ENCODE data around the gene NR2F1.

Gene NR2F1

GRCh38 chr5:93594591-93595419 lies 11.8 kb downstream of the NR2F1 start:
- no peak overlapping the region for H3K4me3 ChIP-seq (ENCODE audit: low read length)
- DNase-seq (ENCODE audit: low read depth), result no peak
- no peak for TF ChIP-seq CTCF (conservative IDR thresholded peaks at IDR 0.05; ENCODE audit: low read depth, low read length)

GRCh38 chr5:93595420-93596147 lies 12.6 kb downstream of the NR2F1 start:
- DNase-seq (ENCODE audit: low read depth), result no peak
- no peak for TF ChIP-seq CTCF (conservative IDR thresholded peaks at IDR 0.05; ENCODE audit: low read depth, low read length)
- no peak overlapping the region for H3K4me3 ChIP-seq (ENCODE audit: low read length)

- H3K4me3 ChIP-seq (ENCODE audit: low read length), result no peak overlapping the region
- DNase-seq (ENCODE audit: low read depth), result no peak
- no peak for TF ChIP-seq CTCF (conservative IDR thresholded peaks at IDR 0.05; ENCODE audit: low read depth, low read length)
These were observed 13.3 kb downstream of the NR2F1 start for GRCh38 chr5:93596310-93596675.

- no peak for TF ChIP-seq CTCF (conservative IDR thresholded peaks at IDR 0.05; ENCODE audit: low read depth, low read length)
- no peak for DNase-seq (ENCODE audit: low read depth)
- no peak overlapping the region for H3K4me3 ChIP-seq (ENCODE audit: low read length)
These were observed 13.9 kb downstream of the NR2F1 start for GRCh38 chr5:93596676-93597490.

- no peak for DNase-seq (ENCODE audit: low read depth)
These were observed 15.3 kb downstream of the NR2F1 start for GRCh38 chr5:93598091-93599000.

More at GRCh38 chr5:93598091-93599000, 15.3 kb downstream of the NR2F1 start:
- TF ChIP-seq CTCF (conservative IDR thresholded peaks at IDR 0.05; ENCODE audit: low read depth, low read length), result no peak
- peak overlapping the region; percentile 31 for H3K4me3 ChIP-seq (ENCODE audit: low read length)

Data from retinal pigment epithelial cell (primary cell).